Left ventricle myocardium inferior (tissue), 1 donor: Measurements from ENCODE around the gene PDZD2. TPM values are rescaled to one million over a fixed set of nuclear protein-coding genes. Genes with fewer than 3 reads are reported as not detected.
"Not testable (repeated sequence)": the region's sequence is repeated elsewhere in the genome, so short reads cannot be mapped to it uniquely, and the experiment has no call there.

Source experiments
- DNase-seq: peaks from one replicate; pipeline ENCODE4 v3.0.0-alpha.2; 2020
- H3K27ac ChIP-seq: fragments of 200-600 bp; replicated peaks from 2 replicates; pipeline ENCODE4 v1.8.0; 2021
- H3K27me3 ChIP-seq: fragments of 200-600 bp; 2 replicates; pipeline ENCODE4 v1.8.0; 2021; ENCODE audit warnings: low read depth
- H3K36me3 ChIP-seq: fragments of 200-600 bp; 2 replicates; pipeline ENCODE4 v1.8.0; 2021
- H3K4me1 ChIP-seq: fragments of 200-600 bp; 2 replicates; pipeline ENCODE4 v1.8.0; 2021
- H3K4me3 ChIP-seq: fragments of 200-600 bp; 2 replicates; pipeline ENCODE4 v1.8.0; 2021; ENCODE audit warnings: mild to moderate bottlenecking, moderate library complexity
- H3K9me3 ChIP-seq: fragments of 200-600 bp; replicated peaks from 2 replicates; pipeline ENCODE4 v1.8.0; 2021
- CTCF ChIP-seq: fragments of 200-600 bp; IDR thresholded peaks from 2 replicates; pipeline ENCODE4 v1.8.0; 2021; ENCODE audit warnings: antibody characterized with exemption, mild to moderate bottlenecking, borderline replicate concordance
- intact Hi-C: fragments of 100-400 bp; cut with micrococcal nuclease; formaldehyde crosslinking; loops from one replicate; pipeline ENCODE4 v1.11.0; 2022
- total RNA-seq: library from RNA; stranded (reverse); fragmentation: NEBNext Ultra II Directional; extraction: Animal tissue kit (Norgen Biotek cat#: 25700); gene quantifications from one replicate; pipeline ENCODE4 v1.2.1, GENCODE V29; 2021
- donor health status: DM: no; HTN: yes; CAD: no; lungs with severe emphysema.

PDZD2 gene
- total RNA-seq, 1 donor from 2014 or later = 120 TPM

- Histone ChIP-seq H3K9me3 (peaks cover 10% of the 10 kb centered on the region), H3K36me3 (no peaks in the 10 kb centered on the region), H3K27me3 (no peaks in the 10 kb centered on the region), H3K27ac (peak overlapping the region; percentile 65), H3K4me3 (no peak overlapping the region), H3K4me1 (peaks cover 79% of the 10 kb centered on the region)
- intact Hi-C loops = no loop called here
- no peak for DNase-seq
- no peak for TF ChIP-seq CTCF
Measured at GRCh38 chr5:31770998-31771397, 132.1 kb downstream of the PDZD2 start.

- intact Hi-C loops = no loop called here
- Histone ChIP-seq H3K9me3 (peaks cover 10% of the 10 kb centered on the region), H3K27me3 (no peaks in the 10 kb centered on the region), H3K36me3 (no peaks in the 10 kb centered on the region), H3K27ac (peak overlapping the region; percentile 65), H3K4me1 (peaks cover 83% of the 10 kb centered on the region), H3K4me3 (no peak overlapping the region)
- no peak for TF ChIP-seq CTCF
- no peak for DNase-seq
Measured at GRCh38 chr5:31771500-31771899, 132.6 kb downstream of the PDZD2 start.

- Histone ChIP-seq H3K4me1 (peaks cover 59% of the 10 kb centered on the region), H3K27ac (peak overlapping the region; percentile 81)
- DNase-seq, intact Hi-C loops, H3K27me3 ChIP-seq, H3K9me3 ChIP-seq, H3K4me3 ChIP-seq, H3K36me3 ChIP-seq: not testable (repeated sequence)
Measured at GRCh38 chr5:31776294-31776693, 137.4 kb downstream of the PDZD2 start.

- intact Hi-C loops = no loop called here
- Histone ChIP-seq H3K27me3 (no peaks in the 10 kb centered on the region), H3K9me3 (peaks cover 10% of the 10 kb centered on the region), H3K4me1 (peaks cover 60% of the 10 kb centered on the region), H3K36me3 (no peaks in the 10 kb centered on the region), H3K4me3 (no peak overlapping the region), H3K27ac (peak overlapping the region; percentile 81)
- TF ChIP-seq CTCF = no peak
- no peak for DNase-seq
Measured at GRCh38 chr5:31776976-31777651, 138.2 kb downstream of the PDZD2 start.

- peak overlapping the region; percentile 71 for H3K27ac ChIP-seq
- no peaks in the 10 kb centered on the region for H3K9me3 ChIP-seq
- intact Hi-C loops = no loop called here
- H3K4me1 ChIP-seq = peaks cover 61% of the 10 kb centered on the region
- H3K27me3 ChIP-seq = no peaks in the 10 kb centered on the region
- no peak for DNase-seq
- TF ChIP-seq CTCF = no peak
- H3K4me3 ChIP-seq = no peak overlapping the region
- no peaks in the 10 kb centered on the region for H3K36me3 ChIP-seq
Measured at GRCh38 chr5:31781772-31782171, 142.8 kb downstream of the PDZD2 start.

- H3K27ac ChIP-seq = peak overlapping the region; percentile 71
- TF ChIP-seq CTCF = no peak
Measured at GRCh38 chr5:31783086-31783645, 144.2 kb downstream of the PDZD2 start.

More at GRCh38 chr5:31783086-31783645, 144.2 kb downstream of the PDZD2 start:
- Histone ChIP-seq H3K36me3 (peaks cover 6% of the 10 kb centered on the region), H3K9me3 (no peaks in the 10 kb centered on the region), H3K4me1 (peaks cover 63% of the 10 kb centered on the region), H3K27me3 (no peaks in the 10 kb centered on the region), H3K4me3 (no peak overlapping the region)
- intact Hi-C loops = no loop called here
- DNase-seq = no peak
